HepG2 (cell line): ENCODE results near the gene DDIT4. TPM values are rescaled to one million over a fixed set of nuclear protein-coding genes. Genes with fewer than 3 reads are reported as not detected.

Experiments
- CREM ChIP-seq, 2 experiments: sonication (generic) in 1 of 2; formaldehyde crosslinking in 1 of 2; IDR thresholded peaks; 2 replicates each; pipeline versions ENCODE4 v1.4.0 to v1.6.1; 2016 to 2020; ENCODE audit warnings: antibody characterized with exemption in 1 of 2, mild to moderate bottlenecking in 1 of 2, missing genetic modification reagents in 1 of 2
- DR1 ChIP-seq: sonication (generic); formaldehyde crosslinking; IDR thresholded peaks from 2 replicates; pipeline ENCODE4 v1.8.0; 2021; ENCODE audit warnings: mild to moderate bottlenecking, missing genetic modification reagents, inconsistent platforms
- ETV5 ChIP-seq: IDR thresholded peaks from 2 replicates; pipeline ENCODE4 v1.6.1; 2018; ENCODE audit warnings: missing biosample characterization, missing genetic modification reagents, inconsistent platforms, borderline replicate concordance
- NFATC3 ChIP-seq: sonication (generic); formaldehyde crosslinking; IDR thresholded peaks from 2 replicates; pipeline ENCODE4 v1.5.1; 2020; ENCODE audit warnings: mild to moderate bottlenecking, missing genetic modification reagents
- RBM22 ChIP-seq: fragments of 200-400 bp; formaldehyde crosslinking; optimal IDR thresholded peaks from 2 replicates; pipeline ENCODE3; 2017; ENCODE audit warnings: mild to moderate bottlenecking, low read length, moderate library complexity
- ZFP37 ChIP-seq: sonication (generic); formaldehyde crosslinking; IDR thresholded peaks from 2 replicates; pipeline ENCODE4 v1.4.0; 2020; ENCODE audit warnings: missing genetic modification reagents, borderline replicate concordance
- ZMYM2 ChIP-seq: sonication (generic); formaldehyde crosslinking; IDR thresholded peaks from 2 replicates; pipeline ENCODE4 v1.8.0; 2022; ENCODE audit warnings: mild to moderate bottlenecking, missing genetic modification reagents
- ZNF253 ChIP-seq: sonication (generic); formaldehyde crosslinking; IDR thresholded peaks from 2 replicates; pipeline ENCODE4 v1.8.0; 2022; ENCODE audit warnings: mild to moderate bottlenecking, missing genetic modification reagents, borderline replicate concordance
- ZNF260 ChIP-seq: sonication (generic); formaldehyde crosslinking; IDR thresholded peaks from 2 replicates; pipeline ENCODE4 v1.4.0; 2020; ENCODE audit warnings: missing genetic modification reagents, low read depth, mild to moderate bottlenecking, borderline replicate concordance
- ZNF44 ChIP-seq: sonication (generic); formaldehyde crosslinking; IDR thresholded peaks from 2 replicates; pipeline ENCODE4 v1.5.1; 2020; ENCODE audit warnings: mild to moderate bottlenecking, missing genetic modification reagents
- ZNF460 ChIP-seq: sonication (generic); formaldehyde crosslinking; IDR thresholded peaks from 2 replicates; pipeline ENCODE4 v1.5.1; 2020; ENCODE audit warnings: missing genetic modification reagents, mild to moderate bottlenecking, borderline replicate concordance
- polyA plus RNA-seq, 8 experiments: library from polyadenylated mRNA; depleted of rRNA in 3 of 8; stranded (reverse) in 7 of 8; unstranded in 1 of 8; fragments of >200 nt; fragmentation: Illumina TruSeq in 4 of 8; extraction: Trizol in 4 of 8; gene quantifications; 2 replicates each; pipeline versions ENCODE4 v1.2.1 to v1.2.3, GENCODE V29; 2011 to 2016; ENCODE audit warnings: low read depth in 4 of 8, missing spikeins in 1 of 8, mixed read lengths in 1 of 8; ENCODE audit not compliant: insufficient read depth in 1 of 8
- total RNA-seq, 5 experiments: library from RNA; depleted of rRNA; stranded (reverse); fragments of >200 nt; fragmentation: Illumina TruSeq; extraction: Trizol; gene quantifications; 2 replicates each; pipeline ENCODE4 v1.2.3, GENCODE V29; 2016; ENCODE audit warnings: low read depth in 1 of 5
- TF ChIP-seq, protein P1 (sequence below): sonication (generic); formaldehyde crosslinking; conservative IDR thresholded peaks from 2 replicates; pipeline ENCODE4 v1.4.0; 2020; ENCODE audit warnings: missing genetic modification reagents
- TF ChIP-seq, protein P2 (sequence below): sonication (generic); formaldehyde crosslinking; conservative IDR thresholded peaks from 2 replicates; pipeline ENCODE4 v1.4.0; 2020; ENCODE audit warnings: mild to moderate bottlenecking, missing genetic modification reagents, moderate library complexity
- TF ChIP-seq, protein P3 (sequence below): fragments of 450-650 bp; IDR thresholded peaks from 2 replicates; pipeline ENCODE4 v1.6.1; 2016
- TF ChIP-seq, protein P4 (sequence below): sonication (generic); formaldehyde crosslinking; IDR thresholded peaks from 2 replicates; pipeline ENCODE4 v1.4.0; 2020; ENCODE audit warnings: missing genetic modification reagents, borderline replicate concordance

Gene DDIT4
- total and polyA plus RNA-seq, 2 of the 13 experiments (the other 11 are each of a cell fraction or from before 2014, with no cell fraction given): 35.6 to 40.7 TPM

DNA sequence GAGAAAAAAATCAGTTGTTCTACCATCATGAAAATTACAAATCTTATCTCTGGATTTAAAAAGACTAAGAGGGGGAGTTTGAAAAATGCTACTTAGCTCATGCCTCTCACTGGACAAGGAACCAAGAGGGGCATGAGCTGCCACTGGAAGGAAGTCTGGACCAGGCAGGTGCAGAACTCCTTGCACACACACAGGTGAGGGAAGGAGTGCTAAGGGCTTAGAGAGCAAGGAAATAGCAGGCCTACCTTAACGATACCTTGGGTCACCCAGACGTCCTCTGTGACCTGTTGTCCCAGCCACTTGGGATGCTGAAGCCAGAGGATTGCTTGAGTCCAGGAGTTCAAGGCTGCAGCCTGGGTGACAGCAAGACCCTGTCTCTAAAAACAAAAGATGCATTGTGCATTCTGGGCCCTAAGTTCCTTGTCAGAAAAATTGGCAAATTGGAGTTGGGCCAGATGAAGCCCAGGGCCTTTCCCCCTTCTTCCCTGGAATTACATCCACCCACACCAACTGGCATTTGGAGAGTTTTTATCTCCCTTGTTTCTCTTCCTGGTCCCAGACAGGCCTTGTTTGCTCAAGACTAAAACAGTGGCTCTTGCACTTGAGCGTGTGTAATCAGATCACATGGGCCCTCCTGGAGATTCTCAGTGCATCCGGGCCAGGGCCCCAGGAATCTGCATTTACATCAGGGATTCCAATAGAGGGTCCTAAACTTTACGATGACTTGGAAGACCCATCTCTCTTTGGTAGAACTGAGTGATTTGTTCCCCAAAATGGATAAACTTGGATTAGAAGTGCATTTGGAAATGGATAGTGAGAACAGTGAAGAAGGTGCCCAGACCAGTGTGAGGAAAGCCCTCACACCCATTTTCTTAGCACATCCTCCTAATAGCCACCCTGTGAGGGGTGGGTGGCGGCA is 3.0 kb downstream of the DDIT4 start (continued):
- TF ChIP-seq, protein P1, sequence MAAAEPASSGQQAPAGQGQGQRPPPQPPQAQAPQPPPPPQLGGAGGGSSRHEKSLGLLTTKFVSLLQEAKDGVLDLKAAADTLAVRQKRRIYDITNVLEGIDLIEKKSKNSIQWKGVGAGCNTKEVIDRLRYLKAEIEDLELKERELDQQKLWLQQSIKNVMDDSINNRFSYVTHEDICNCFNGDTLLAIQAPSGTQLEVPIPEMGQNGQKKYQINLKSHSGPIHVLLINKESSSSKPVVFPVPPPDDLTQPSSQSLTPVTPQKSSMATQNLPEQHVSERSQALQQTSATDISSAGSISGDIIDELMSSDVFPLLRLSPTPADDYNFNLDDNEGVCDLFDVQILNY (CRISPR knock-in tag): no peak
- peak; percentile 95 for TF ChIP-seq ETV5 (CRISPR knock-in tag)
- no peak for TF ChIP-seq ZNF253
- peak; percentile 35; the same call in 1 of the 2 replicates for TF ChIP-seq CREM (IDR thresholded peaks at IDR 0.05)
- no peak for TF ChIP-seq CREM (CRISPR knock-in tag; IDR thresholded peaks at IDR 0.05)
- TF ChIP-seq DR1: no peak
- no peak for TF ChIP-seq ZNF44 (CRISPR knock-in tag)
- TF ChIP-seq, protein P2, sequence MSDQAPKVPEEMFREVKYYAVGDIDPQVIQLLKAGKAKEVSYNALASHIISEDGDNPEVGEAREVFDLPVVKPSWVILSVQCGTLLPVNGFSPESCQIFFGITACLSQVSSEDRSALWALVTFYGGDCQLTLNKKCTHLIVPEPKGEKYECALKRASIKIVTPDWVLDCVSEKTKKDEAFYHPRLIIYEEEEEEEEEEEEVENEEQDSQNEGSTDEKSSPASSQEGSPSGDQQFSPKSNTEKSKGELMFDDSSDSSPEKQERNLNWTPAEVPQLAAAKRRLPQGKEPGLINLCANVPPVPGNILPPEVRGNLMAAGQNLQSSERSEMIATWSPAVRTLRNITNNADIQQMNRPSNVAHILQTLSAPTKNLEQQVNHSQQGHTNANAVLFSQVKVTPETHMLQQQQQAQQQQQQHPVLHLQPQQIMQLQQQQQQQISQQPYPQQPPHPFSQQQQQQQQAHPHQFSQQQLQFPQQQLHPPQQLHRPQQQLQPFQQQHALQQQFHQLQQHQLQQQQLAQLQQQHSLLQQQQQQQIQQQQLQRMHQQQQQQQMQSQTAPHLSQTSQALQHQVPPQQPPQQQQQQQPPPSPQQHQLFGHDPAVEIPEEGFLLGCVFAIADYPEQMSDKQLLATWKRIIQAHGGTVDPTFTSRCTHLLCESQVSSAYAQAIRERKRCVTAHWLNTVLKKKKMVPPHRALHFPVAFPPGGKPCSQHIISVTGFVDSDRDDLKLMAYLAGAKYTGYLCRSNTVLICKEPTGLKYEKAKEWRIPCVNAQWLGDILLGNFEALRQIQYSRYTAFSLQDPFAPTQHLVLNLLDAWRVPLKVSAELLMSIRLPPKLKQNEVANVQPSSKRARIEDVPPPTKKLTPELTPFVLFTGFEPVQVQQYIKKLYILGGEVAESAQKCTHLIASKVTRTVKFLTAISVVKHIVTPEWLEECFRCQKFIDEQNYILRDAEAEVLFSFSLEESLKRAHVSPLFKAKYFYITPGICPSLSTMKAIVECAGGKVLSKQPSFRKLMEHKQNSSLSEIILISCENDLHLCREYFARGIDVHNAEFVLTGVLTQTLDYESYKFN (CRISPR knock-in tag): peak; percentile 71
- TF ChIP-seq NFATC3 (CRISPR knock-in tag): no peak
- TF ChIP-seq, protein P3, sequence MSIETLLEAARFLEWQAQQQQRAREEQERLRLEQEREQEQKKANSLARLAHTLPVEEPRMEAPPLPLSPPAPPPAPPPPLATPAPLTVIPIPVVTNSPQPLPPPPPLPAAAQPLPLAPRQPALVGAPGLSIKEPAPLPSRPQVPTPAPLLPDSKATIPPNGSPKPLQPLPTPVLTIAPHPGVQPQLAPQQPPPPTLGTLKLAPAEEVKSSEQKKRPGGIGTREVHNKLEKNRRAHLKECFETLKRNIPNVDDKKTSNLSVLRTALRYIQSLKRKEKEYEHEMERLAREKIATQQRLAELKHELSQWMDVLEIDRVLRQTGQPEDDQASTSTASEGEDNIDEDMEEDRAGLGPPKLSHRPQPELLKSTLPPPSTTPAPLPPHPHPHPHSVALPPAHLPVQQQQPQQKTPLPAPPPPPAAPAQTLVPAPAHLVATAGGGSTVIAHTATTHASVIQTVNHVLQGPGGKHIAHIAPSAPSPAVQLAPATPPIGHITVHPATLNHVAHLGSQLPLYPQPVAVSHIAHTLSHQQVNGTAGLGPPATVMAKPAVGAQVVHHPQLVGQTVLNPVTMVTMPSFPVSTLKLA: no peak
- TF ChIP-seq ZNF460 (CRISPR knock-in tag): no peak
- peak; percentile 96 for TF ChIP-seq RBM22
- TF ChIP-seq, protein P4, sequence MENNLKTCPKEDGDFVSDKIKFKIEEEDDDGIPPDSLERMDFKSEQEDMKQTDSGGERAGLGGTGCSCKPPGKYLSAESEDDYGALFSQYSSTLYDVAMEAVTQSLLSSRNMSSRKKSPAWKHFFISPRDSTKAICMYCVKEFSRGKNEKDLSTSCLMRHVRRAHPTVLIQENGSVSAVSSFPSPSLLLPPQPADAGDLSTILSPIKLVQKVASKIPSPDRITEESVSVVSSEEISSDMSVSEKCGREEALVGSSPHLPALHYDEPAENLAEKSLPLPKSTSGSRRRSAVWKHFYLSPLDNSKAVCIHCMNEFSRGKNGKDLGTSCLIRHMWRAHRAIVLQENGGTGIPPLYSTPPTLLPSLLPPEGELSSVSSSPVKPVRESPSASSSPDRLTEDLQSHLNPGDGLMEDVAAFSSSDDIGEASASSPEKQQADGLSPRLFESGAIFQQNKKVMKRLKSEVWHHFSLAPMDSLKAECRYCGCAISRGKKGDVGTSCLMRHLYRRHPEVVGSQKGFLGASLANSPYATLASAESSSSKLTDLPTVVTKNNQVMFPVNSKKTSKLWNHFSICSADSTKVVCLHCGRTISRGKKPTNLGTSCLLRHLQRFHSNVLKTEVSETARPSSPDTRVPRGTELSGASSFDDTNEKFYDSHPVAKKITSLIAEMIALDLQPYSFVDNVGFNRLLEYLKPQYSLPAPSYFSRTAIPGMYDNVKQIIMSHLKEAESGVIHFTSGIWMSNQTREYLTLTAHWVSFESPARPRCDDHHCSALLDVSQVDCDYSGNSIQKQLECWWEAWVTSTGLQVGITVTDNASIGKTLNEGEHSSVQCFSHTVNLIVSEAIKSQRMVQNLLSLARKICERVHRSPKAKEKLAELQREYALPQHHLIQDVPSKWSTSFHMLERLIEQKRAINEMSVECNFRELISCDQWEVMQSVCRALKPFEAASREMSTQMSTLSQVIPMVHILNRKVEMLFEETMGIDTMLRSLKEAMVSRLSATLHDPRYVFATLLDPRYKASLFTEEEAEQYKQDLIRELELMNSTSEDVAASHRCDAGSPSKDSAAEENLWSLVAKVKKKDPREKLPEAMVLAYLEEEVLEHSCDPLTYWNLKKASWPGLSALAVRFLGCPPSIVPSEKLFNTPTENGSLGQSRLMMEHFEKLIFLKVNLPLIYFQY (CRISPR knock-in tag): peak; percentile 71
- peak; percentile 34; the same call in 1 of the 2 replicates for TF ChIP-seq ZFP37 (CRISPR knock-in tag)
- no peak for TF ChIP-seq ZMYM2 (CRISPR knock-in tag)
- no peak for TF ChIP-seq ZNF260 (CRISPR knock-in tag)
